Measurements from ENCODE around the gene PRKAR2A.
"Not testable (repeated sequence)": the region's sequence is repeated elsewhere in the genome, so short reads cannot be mapped to it uniquely, and the experiment has no call there.

PRKAR2A gene

GRCh38 chr3:48723725-48724124 lies 123.9 kb downstream of the PRKAR2A start:
- no peak for FAIRE-seq

GRCh38 chr3:48723293-48723692 lies 124.4 kb downstream of the PRKAR2A start:
- not testable (repeated sequence) for FAIRE-seq

GRCh38 chr3:48716982-48717746 lies 130.5 kb downstream of the PRKAR2A start, which contains the start of gene IP6K2:
IP6K2 (minus strand) TSS chr3:48717221; CDS start chr3:48695291, 21,930 bp downstream.
- FAIRE-seq = peak; percentile 91

- FAIRE-seq = no peak
Observed at GRCh38 chr3:48716508-48716981, 131.1 kb downstream of the PRKAR2A start.

GRCh38 chr3:48715174-48715800 lies 132.4 kb downstream of the PRKAR2A start:
- FAIRE-seq = no peak

GRCh38 chr3:48711727-48712126 lies 135.9 kb downstream of the PRKAR2A start:
- FAIRE-seq = no peak

GRCh38 chr3:48709051-48709461 lies 138.6 kb downstream of the PRKAR2A start:
- no peak for FAIRE-seq

GRCh38 chr3:48708481-48708889 lies 139.2 kb downstream of the PRKAR2A start:
- no peak for FAIRE-seq

- no peak for FAIRE-seq
Observed at GRCh38 chr3:48707157-48707556, 140.5 kb downstream of the PRKAR2A start.

GRCh38 chr3:48702320-48702920 lies 145.3 kb downstream of the PRKAR2A start:
- FAIRE-seq = no peak

- no peak for FAIRE-seq
Observed at GRCh38 chr3:48700731-48701405, 146.8 kb downstream of the PRKAR2A start.

- FAIRE-seq = no peak
Observed at GRCh38 chr3:48698891-48699290, 148.8 kb downstream of the PRKAR2A start.

- FAIRE-seq = no peak
Observed at GRCh38 chr3:48697952-48698351, 149.7 kb downstream of the PRKAR2A start.

- no peak for FAIRE-seq
Observed at GRCh38 chr3:48696601-48697000, 151.1 kb downstream of the PRKAR2A start.
